NCI-H146 treated with DMSO at 0.1 percent for 48 hours (cell line): Measurements from ENCODE around the gene IRF2BP2.
"Not testable (repeated sequence)": the region's sequence is repeated elsewhere in the genome, so short reads cannot be mapped to it uniquely, and the experiment has no call there.

ENCODE experiments used
- DNase-seq: peaks from one replicate; lab custom pipeline; 2025; ENCODE audit not compliant: unreplicated experiment; lab: John Stamatoyannopoulos, UW

IRF2BP2 gene

DNA sequence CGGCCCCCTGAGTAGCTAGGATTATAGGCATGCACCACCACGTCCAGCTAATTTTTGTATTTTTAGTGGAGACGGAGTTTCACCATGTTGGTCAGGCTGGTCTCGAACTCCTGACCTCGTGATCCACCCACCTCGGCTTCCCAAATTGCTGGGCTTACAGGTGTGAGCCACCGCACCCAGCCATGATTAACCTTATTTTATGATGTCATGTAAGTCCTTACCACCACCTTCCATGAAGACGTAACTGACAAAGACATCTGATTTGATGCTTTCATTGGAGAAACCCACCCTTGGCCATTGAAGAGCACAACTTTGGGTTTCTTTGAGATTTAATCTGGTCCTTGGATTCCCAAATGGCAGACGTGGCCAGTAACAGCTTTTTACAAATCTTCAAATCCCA, 24.9 kb upstream of the IRF2BP2 start:
- not testable (repeated sequence) for DNase-seq

- DNase-seq = no peak
Measured at GRCh38 chr1:234634387-234634786, 24.4 kb upstream of the IRF2BP2 start.

- DNase-seq = no peak
Measured at GRCh38 chr1:234633246-234634003, 23.4 kb upstream of the IRF2BP2 start.

- no peak for DNase-seq
Measured at GRCh38 chr1:234632225-234632624, 22.2 kb upstream of the IRF2BP2 start.

DNA sequence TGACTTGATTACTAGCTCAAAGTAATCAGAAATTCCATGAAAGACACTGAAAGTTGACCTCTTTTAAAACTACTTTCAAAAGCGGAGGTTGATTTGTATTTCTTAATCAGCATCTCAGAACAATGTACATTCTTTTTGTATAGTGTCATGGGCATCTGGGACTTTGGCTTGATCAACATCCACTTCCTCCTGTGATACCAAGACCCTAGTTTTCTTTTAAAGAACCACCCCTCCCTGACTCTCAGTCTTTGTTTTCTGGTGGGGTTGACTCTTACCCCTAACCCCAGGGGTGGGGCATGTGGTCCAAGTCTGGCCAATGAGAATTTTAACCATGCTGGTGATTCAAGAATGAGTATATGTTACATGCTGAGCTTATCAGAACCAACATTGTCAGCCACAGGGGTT, 21.7 kb upstream of the IRF2BP2 start:
- DNase-seq = no peak

DNA sequence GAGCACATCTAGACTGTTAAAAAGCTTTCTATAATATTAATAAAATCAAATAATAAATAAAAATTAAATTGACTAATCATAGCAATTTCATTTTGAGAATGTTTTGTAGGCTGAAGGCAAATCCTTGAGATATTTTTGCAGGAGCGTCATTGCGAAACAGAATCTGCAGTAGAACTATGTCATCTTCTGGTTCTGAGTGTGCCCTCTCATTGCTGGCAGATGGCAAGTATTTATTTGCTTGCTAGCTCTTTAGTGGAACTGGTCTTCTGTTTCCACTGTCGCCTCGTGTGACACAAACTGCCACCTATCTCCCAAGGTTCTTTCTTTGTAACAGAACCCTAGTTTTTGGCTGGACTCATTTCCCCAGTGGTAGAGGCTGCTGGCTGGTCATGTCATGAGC, 19.0 kb upstream of the IRF2BP2 start:
- DNase-seq = no peak

DNA sequence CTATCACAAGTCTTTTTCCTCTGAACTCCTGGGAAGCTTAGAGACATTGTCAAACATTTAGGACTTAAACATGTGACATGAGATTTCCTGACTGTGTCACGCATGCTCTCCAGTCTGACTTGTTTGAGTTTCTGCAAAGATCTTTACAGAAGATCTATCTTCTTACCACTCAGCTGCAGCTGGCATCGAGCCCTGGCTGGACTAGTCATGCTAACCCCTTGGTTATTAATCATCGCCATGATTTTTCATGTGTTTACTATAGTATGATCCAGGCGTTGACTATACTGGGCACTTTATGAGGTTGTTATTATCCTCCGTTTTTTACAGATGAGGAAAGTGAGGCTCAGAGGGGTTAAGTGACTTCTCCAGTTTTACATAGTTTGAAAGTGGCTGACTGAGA, 18.1 kb upstream of the IRF2BP2 start:
- DNase-seq = no peak

- DNase-seq = no peak
Measured at GRCh38 chr1:234627009-234627950, 17.3 kb upstream of the IRF2BP2 start.

- no peak for DNase-seq
Measured at GRCh38 chr1:234626391-234626790, 16.4 kb upstream of the IRF2BP2 start.

- no peak for DNase-seq
Measured at GRCh38 chr1:234624724-234625117, 14.7 kb upstream of the IRF2BP2 start.

- DNase-seq = no peak
Measured at GRCh38 chr1:234621657-234622335, 11.8 kb upstream of the IRF2BP2 start.

GRCh38 chr1:234621127-234621468, 11.1 kb upstream of the IRF2BP2 start:
- DNase-seq = no peak

DNA sequence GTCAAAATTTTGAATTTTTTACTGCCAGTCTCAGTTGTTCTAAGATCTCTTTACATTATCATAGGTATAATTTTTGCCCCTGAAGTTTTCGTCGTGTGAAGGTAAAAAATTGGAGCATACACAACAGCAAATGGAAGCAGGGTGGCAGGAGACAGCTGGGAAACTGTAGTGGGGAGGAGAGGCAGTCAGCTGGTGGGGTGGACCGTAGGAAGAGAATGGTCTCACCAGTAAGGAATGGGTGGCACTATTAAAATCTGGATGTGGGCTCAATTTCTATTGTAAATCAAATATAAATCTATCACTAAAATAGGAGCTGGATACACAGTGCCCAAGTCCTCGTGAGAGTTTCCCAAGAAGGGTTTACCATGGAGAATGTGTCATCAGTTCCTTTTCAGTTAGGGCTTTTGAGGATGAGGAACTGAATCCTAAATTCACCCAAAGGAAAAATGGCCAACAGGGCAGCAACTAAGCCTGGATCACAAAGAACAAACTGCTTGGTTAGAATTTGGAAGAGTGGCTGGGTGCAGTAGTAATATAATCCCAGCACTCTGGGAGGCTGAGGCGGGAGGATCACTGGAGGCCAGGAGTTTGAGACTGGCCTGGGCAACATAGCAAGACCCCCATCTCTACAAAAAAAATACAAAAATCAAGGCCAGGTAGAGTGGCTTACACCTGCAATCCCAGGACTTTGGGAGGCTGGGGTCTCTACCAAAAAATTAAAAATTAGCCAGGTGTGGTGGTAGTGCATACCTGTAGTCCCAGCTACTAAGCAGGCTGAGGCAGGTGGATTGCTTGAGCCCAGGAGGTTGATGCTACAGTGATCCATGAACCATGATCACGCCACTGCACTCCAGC, 10.5 kb upstream of the IRF2BP2 start:
- peak; percentile 39 for DNase-seq

- peak; percentile 90 for DNase-seq
Measured at GRCh38 chr1:234619794-234620247, 9.8 kb upstream of the IRF2BP2 start.

GRCh38 chr1:234619071-234619480, 9.1 kb upstream of the IRF2BP2 start:
- DNase-seq = peak; percentile 20

DNA sequence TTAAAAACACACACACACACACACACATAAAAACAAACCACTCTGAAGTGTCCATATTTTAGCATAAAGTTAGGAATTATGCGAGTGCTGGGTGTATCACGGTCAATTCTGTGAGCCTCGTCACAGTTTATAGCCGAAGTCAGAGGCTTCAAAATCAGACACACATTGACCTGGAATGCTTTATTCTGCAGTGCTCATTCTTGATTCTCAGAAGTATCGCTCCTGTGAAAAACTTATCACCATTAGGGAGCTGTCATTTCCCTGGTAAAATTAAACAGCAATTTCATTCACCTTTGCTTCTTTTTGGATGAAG, 8.7 kb upstream of the IRF2BP2 start:
- no peak for DNase-seq

- DNase-seq = no peak
Measured at GRCh38 chr1:234617986-234618736, 8.2 kb upstream of the IRF2BP2 start.

- DNase-seq = no peak
Measured at GRCh38 chr1:234617131-234617985, 7.4 kb upstream of the IRF2BP2 start.

DNA sequence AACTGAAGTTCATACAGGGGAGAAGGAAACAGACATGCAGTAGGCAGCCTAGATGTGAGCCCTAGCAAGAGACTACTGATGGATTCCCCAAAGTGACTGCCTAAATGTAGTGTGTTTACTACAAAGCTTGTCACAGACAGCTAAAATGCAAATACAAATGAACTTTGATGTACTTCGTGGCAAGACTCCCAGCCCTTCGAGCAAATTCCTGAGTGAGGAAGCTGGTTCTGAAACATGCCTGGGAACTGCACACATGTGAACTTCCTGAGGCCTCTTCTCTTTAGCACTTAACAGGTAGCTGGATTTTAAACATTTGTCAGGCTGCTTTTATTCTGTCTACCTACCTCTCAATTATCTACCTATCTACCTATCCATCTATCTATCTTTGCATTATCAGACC, 6.7 kb upstream of the IRF2BP2 start:
- no peak for DNase-seq
